Astrocyte (in vitro differentiated cells and primary cell): ENCODE measurements around the gene FAM171A2. TPM values are rescaled to one million over a fixed set of nuclear protein-coding genes. Genes with fewer than 3 reads are reported as not detected.

ENCODE experiments used
- DNase-seq: peaks from one replicate; pipeline ENCODE4 v3.0.0-alpha.2; 2010; ENCODE audit warnings: low read depth
- FAIRE-seq: peaks from 2 replicates; lab custom pipeline; 2011; peaks lifted over from hg19 to GRCh38; lab: Jason Lieb, UNC
- H2AFZ ChIP-seq: 2 replicates; pipeline ENCODE4 v1.6.0; 2012; ENCODE audit warnings: low read depth, low read length, inconsistent platforms
- H3K27ac ChIP-seq: 2 replicates; pipeline ENCODE4 v1.5.1; 2011; ENCODE audit warnings: low read depth, low read length, inconsistent platforms
- H3K27me3 ChIP-seq: 2 replicates; pipeline ENCODE4 v1.6.0; 2011; ENCODE audit warnings: low read length, inconsistent platforms; ENCODE audit not compliant: insufficient read depth
- H3K36me3 ChIP-seq: 2 replicates; pipeline ENCODE4 v1.5.1; 2011; ENCODE audit warnings: low read length, inconsistent platforms; ENCODE audit not compliant: insufficient read depth
- H3K4me1 ChIP-seq: 2 replicates; pipeline ENCODE4 v1.5.1; 2011; ENCODE audit warnings: low read length, inconsistent platforms; ENCODE audit not compliant: insufficient read depth
- H3K4me2 ChIP-seq: 2 replicates; pipeline ENCODE4 v1.6.0; 2012; ENCODE audit warnings: low read length, inconsistent platforms
- H3K4me3 ChIP-seq: 2 replicates; pipeline ENCODE4 v1.5.1; 2011; ENCODE audit warnings: low read depth, mild to moderate bottlenecking, low read length, inconsistent platforms; ENCODE audit not compliant: insufficient read depth
- H3K79me2 ChIP-seq: 2 replicates; pipeline ENCODE4 v1.6.0; 2012; ENCODE audit warnings: mild to moderate bottlenecking, low read length, inconsistent platforms; ENCODE audit not compliant: insufficient read depth
- H3K9ac ChIP-seq: 2 replicates; pipeline ENCODE4 v1.6.0; 2012; ENCODE audit warnings: mild to moderate bottlenecking, low read length, inconsistent platforms
- H3K9me3 ChIP-seq: 2 replicates; pipeline ENCODE4 v1.5.1; 2012; ENCODE audit warnings: low read depth, mild to moderate bottlenecking, low read length, inconsistent platforms; ENCODE audit not compliant: insufficient read depth
- H4K20me1 ChIP-seq: 2 replicates; pipeline ENCODE4 v1.6.0; 2012; ENCODE audit warnings: low read length, inconsistent platforms; ENCODE audit not compliant: insufficient read depth
- H3K27ac Mint-ChIP-seq: one replicate; pipeline ENCODE4 v1.8.0; 2021; ENCODE audit warnings: mild to moderate bottlenecking, mixed read lengths; ENCODE audit not compliant: unreplicated experiment
- H3K27me3 Mint-ChIP-seq: one replicate; pipeline ENCODE4 v1.8.0; 2021; ENCODE audit warnings: low read depth, mixed read lengths; ENCODE audit not compliant: unreplicated experiment
- H3K36me3 Mint-ChIP-seq: one replicate; pipeline ENCODE4 v1.8.0; 2021; ENCODE audit warnings: low read depth, mixed read lengths; ENCODE audit not compliant: unreplicated experiment
- H3K4me1 Mint-ChIP-seq: one replicate; pipeline ENCODE4 v1.8.0; 2021; ENCODE audit warnings: low read depth, mixed read lengths; ENCODE audit not compliant: unreplicated experiment
- H3K4me3 Mint-ChIP-seq: one replicate; pipeline ENCODE4 v1.8.0; 2021; ENCODE audit warnings: mild to moderate bottlenecking, moderate library complexity, mixed read lengths; ENCODE audit not compliant: unreplicated experiment
- H3K9me3 Mint-ChIP-seq: one replicate; pipeline ENCODE4 v1.8.0; 2021; ENCODE audit warnings: mild to moderate bottlenecking, mixed read lengths; ENCODE audit not compliant: unreplicated experiment
- CTCF ChIP-seq: IDR thresholded peaks from 2 replicates; pipeline ENCODE4 v1.5.1; 2011; ENCODE audit warnings: low read depth, mild to moderate bottlenecking, inconsistent platforms, low read length, moderate library complexity; ENCODE audit not compliant: insufficient read depth
- EZH2 ChIP-seq: IDR thresholded peaks from 2 replicates; pipeline ENCODE4 v1.6.1; 2012; ENCODE audit warnings: mild to moderate bottlenecking, low read length, inconsistent platforms; ENCODE audit not compliant: insufficient read depth
- total RNA-seq: library from RNA; stranded (reverse); gene quantifications from 2 replicates; pipeline ENCODE4 v1.2.1, GENCODE V29; 2021

Gene FAM171A2
- total RNA-seq, 1 donor from 2014 or later = 18.2 TPM

- peaks cover 26% of the 10 kb centered on the region for H3K27me3 Mint-ChIP-seq
- Histone ChIP-seq H3K4me3 (no peak overlapping the region), H3K79me2 (no peaks in the 10 kb centered on the region), H3K9ac (no peak overlapping the region), H3K9me3 (no peaks in the 10 kb centered on the region), H3K27ac (no peak overlapping the region), H3K4me2 (no peak overlapping the region), H2AFZ (no peak overlapping the region), H3K27me3 (peaks cover 24% of the 10 kb centered on the region), H3K4me1 (peaks cover 3% of the 10 kb centered on the region), H3K36me3 (no peaks in the 10 kb centered on the region), H4K20me1 (no peaks in the 10 kb centered on the region)
- no peak overlapping the region for H3K4me3 Mint-ChIP-seq
- no peak for DNase-seq
- no peak for TF ChIP-seq EZH2
- TF ChIP-seq CTCF = no peak
- H3K27ac Mint-ChIP-seq = no peak overlapping the region
- FAIRE-seq = no peak
- H3K9me3 Mint-ChIP-seq = peaks cover 2% of the 10 kb centered on the region
- H3K4me1 Mint-ChIP-seq = no peaks in the 10 kb centered on the region
- H3K36me3 Mint-ChIP-seq = no peaks in the 10 kb centered on the region
These were observed 24.2 kb upstream of the FAM171A2 start for GRCh38 chr17:44387804-44388203.

GRCh38 chr17:44386182-44386525, 22.5 kb upstream of the FAM171A2 start:
- Mint-ChIP-seq H3K27ac (no peak overlapping the region), H3K27me3 (peaks cover 34% of the 10 kb centered on the region), H3K36me3 (no peaks in the 10 kb centered on the region), H3K4me1 (no peaks in the 10 kb centered on the region), H3K4me3 (peak overlapping the region; percentile 40), H3K9me3 (peaks cover 2% of the 10 kb centered on the region)
- DNase-seq (no peak), FAIRE-seq (no peak)
- Histone ChIP-seq H4K20me1 (no peaks in the 10 kb centered on the region), H3K4me3 (peak overlapping the region; percentile 56), H2AFZ (peak overlapping the region; percentile 67), H3K4me1 (peaks cover 3% of the 10 kb centered on the region), H3K4me2 (peak overlapping the region; percentile 87), H3K9ac (no peak overlapping the region), H3K27ac (no peak overlapping the region), H3K79me2 (no peaks in the 10 kb centered on the region), H3K9me3 (no peaks in the 10 kb centered on the region), H3K27me3 (peaks cover 30% of the 10 kb centered on the region), H3K36me3 (no peaks in the 10 kb centered on the region)
- no peak for TF ChIP-seq EZH2
- no peak for TF ChIP-seq CTCF

- H3K27ac ChIP-seq = no peak overlapping the region
- peaks cover 3% of the 10 kb centered on the region for H3K4me1 ChIP-seq
- Mint-ChIP-seq H3K27ac (no peak overlapping the region), H3K36me3 (no peaks in the 10 kb centered on the region), H3K4me3 (peak overlapping the region; percentile 76), H3K9me3 (peaks cover 2% of the 10 kb centered on the region), H3K27me3 (peaks cover 34% of the 10 kb centered on the region), H3K4me1 (no peaks in the 10 kb centered on the region)
- no peaks in the 10 kb centered on the region for H3K36me3 ChIP-seq
- H3K9ac ChIP-seq = peak overlapping the region; percentile 74
- H2AFZ ChIP-seq = peak overlapping the region; percentile 67
- no peaks in the 10 kb centered on the region for H3K9me3 ChIP-seq
- FAIRE-seq (no peak), DNase-seq (peak; percentile 31)
- no peaks in the 10 kb centered on the region for H3K79me2 ChIP-seq
- no peaks in the 10 kb centered on the region for H4K20me1 ChIP-seq
- H3K4me2 ChIP-seq = peak overlapping the region; percentile 87
- peaks cover 34% of the 10 kb centered on the region for H3K27me3 ChIP-seq
- no peak for TF ChIP-seq CTCF
- peak; percentile 32 for TF ChIP-seq EZH2
- H3K4me3 ChIP-seq = peak overlapping the region; percentile 56
These were observed 21.9 kb upstream of the FAM171A2 start for GRCh38 chr17:44385287-44386181.
